Keratinocyte (primary cell): ENCODE measurements around the gene MGAT3. TPM values are rescaled to one million over a fixed set of nuclear protein-coding genes. Genes with fewer than 3 reads are reported as not detected.

Experiments
- DNase-seq: peaks from one replicate; pipeline ENCODE4 v3.0.0-alpha.2; 2011; ENCODE audit warnings: low read depth, missing footprints, low spot score
- FAIRE-seq: peaks from 2 replicates; lab custom pipeline; 2011; peaks lifted over from hg19 to GRCh38; lab: Jason Lieb, UNC
- H2AFZ ChIP-seq: 2 replicates; pipeline ENCODE4 v1.6.0; 2012; ENCODE audit warnings: low read length, control low read depth, inconsistent platforms; ENCODE audit not compliant: control insufficient read depth
- H3K27ac ChIP-seq: 2 replicates; pipeline ENCODE4 v1.5.1; 2011; ENCODE audit warnings: low read length; ENCODE audit not compliant: control insufficient read depth, insufficient read depth
- H3K27me3 ChIP-seq: 3 replicates; pipeline ENCODE4 v1.6.0; 2011; ENCODE audit warnings: low read length; ENCODE audit not compliant: control insufficient read depth, insufficient read depth; ENCODE audit errors: extremely low read depth
- H3K36me3 ChIP-seq, 2 experiments: 2 replicates in 1 of 2; 3 replicates in 1 of 2; pipeline ENCODE4 v1.5.1; 2011; ENCODE audit warnings: low read length in 2 of 2, mild to moderate bottlenecking in 1 of 2; ENCODE audit not compliant: control insufficient read depth in 2 of 2, insufficient read depth in 2 of 2; ENCODE audit errors: extremely low read depth in 1 of 2
- H3K4me1 ChIP-seq: 3 replicates; pipeline ENCODE4 v1.5.1; 2011; ENCODE audit warnings: low read length; ENCODE audit not compliant: control insufficient read depth, insufficient read depth; ENCODE audit errors: extremely low read depth
- H3K4me2 ChIP-seq: 3 replicates; pipeline ENCODE4 v1.6.0; 2011; ENCODE audit warnings: low read depth, low read length; ENCODE audit not compliant: control insufficient read depth, insufficient read depth; ENCODE audit errors: extremely low read depth
- H3K4me3 ChIP-seq, 3 experiments: fragments of 200-600 bp in 1 of 3; sonication (generic) in 1 of 3; 2 replicates in 2 of 3; 3 replicates in 1 of 3; pipeline ENCODE4 v1.5.1; 2011 to 2016; ENCODE audit warnings: low read length in 3 of 3, mild to moderate bottlenecking in 3 of 3, control low read depth in 2 of 3, inconsistent platforms in 1 of 3, low read depth in 1 of 3, mixed read lengths in 1 of 3, mixed run types in 1 of 3, moderate library complexity in 1 of 3; ENCODE audit not compliant: control insufficient read depth in 2 of 3, insufficient read depth in 2 of 3; ENCODE audit errors: extremely low read depth in 1 of 3
- H3K79me2 ChIP-seq: 2 replicates; pipeline ENCODE4 v1.6.0; 2012; ENCODE audit warnings: low read length; ENCODE audit not compliant: control insufficient read depth, insufficient read depth
- H3K9ac ChIP-seq: 3 replicates; pipeline ENCODE4 v1.6.0; 2011; ENCODE audit warnings: low read length; ENCODE audit not compliant: control insufficient read depth, insufficient read depth; ENCODE audit errors: extremely low read depth
- H3K9me1 ChIP-seq: 3 replicates; pipeline ENCODE4 v1.6.0; 2011; ENCODE audit warnings: low read length; ENCODE audit not compliant: control insufficient read depth, insufficient read depth; ENCODE audit errors: extremely low read depth
- H3K9me3 ChIP-seq: 2 replicates; pipeline ENCODE4 v1.5.1; 2012; ENCODE audit warnings: low read depth, low read length; ENCODE audit not compliant: control insufficient read depth
- H4K20me1 ChIP-seq: 3 replicates; pipeline ENCODE4 v1.6.0; 2011; ENCODE audit warnings: low read length; ENCODE audit not compliant: control insufficient read depth, insufficient read depth; ENCODE audit errors: extremely low read depth
- CTCF ChIP-seq, 3 experiments: IDR thresholded peaks in 1 of 3; conservative IDR thresholded peaks in 1 of 3; optimal IDR thresholded peaks in 1 of 3; 2 replicates in 2 of 3; 3 replicates in 1 of 3; pipeline versions ENCODE3 to v1.5.1; 2011; ENCODE audit warnings: low read length in 3 of 3, mild to moderate bottlenecking in 3 of 3, moderate library complexity in 2 of 3, control low read depth in 1 of 3, inconsistent platforms in 1 of 3; ENCODE audit not compliant: insufficient read depth in 2 of 3; ENCODE audit errors: extremely low read depth in 1 of 3
- EZH2 ChIP-seq: IDR thresholded peaks from one replicate; pipeline ENCODE4 v1.6.1; 2012; ENCODE audit warnings: inconsistent platforms, mild to moderate bottlenecking, low read length, moderate library complexity
- dilution Hi-C: fragments of 300-500 bp; cut with MboI; formaldehyde crosslinking; loops from one replicate; pipeline ENCODE4 v1.7.0; 2020; ENCODE audit warnings: low sequenced_read_pairs; ENCODE audit not compliant: extremely low pct_ligation_motif_present
- polyA plus RNA-seq, 5 experiments: library from polyadenylated mRNA; depleted of rRNA in 3 of 5; stranded (reverse) in 3 of 5; stranded (forward) in 1 of 5; unstranded in 1 of 5; fragments of >200 nt; gene quantifications; 1 replicate in 1 of 5; 2 replicates in 3 of 5; 3 replicates in 1 of 5; pipeline versions ENCODE4 v1.2.1 to v1.2.3, GENCODE V29; 2011 to 2012; ENCODE audit warnings: missing spikeins in 2 of 5, low read depth in 1 of 5, low replicate concordance in 1 of 5

MGAT3 gene
- polyA plus RNA-seq, 1 donor (not counting 4 experiments of a cell fraction or from before 2014, with no cell fraction given) = not detected

GRCh38 chr22:39529487-39529851 is 72.7 kb downstream of the MGAT3 start:
- Histone ChIP-seq H3K9ac (no peak overlapping the region), H3K9me1 (peaks cover 2% of the 10 kb centered on the region), H4K20me1 (peaks cover 36% of the 10 kb centered on the region), H3K79me2 (peaks cover 38% of the 10 kb centered on the region), H3K4me1 (peaks cover 44% of the 10 kb centered on the region), H3K36me3 (peaks cover 6 to 30% of the 10 kb centered on the region in 2 experiments), H2AFZ (no peak overlapping the region), H3K4me3 (no peak overlapping the region), H3K27me3 (no peaks in the 10 kb centered on the region), H3K4me2 (peak overlapping the region; percentile 3), H3K9me3 (no peaks in the 10 kb centered on the region), H3K27ac (no peak overlapping the region)
- FAIRE-seq = no peak
- dilution Hi-C loops = no loop called here
- no peak for DNase-seq
- no peak for TF ChIP-seq EZH2
- TF ChIP-seq CTCF (optimal IDR thresholded peaks at IDR 0.05 in 1 of 3, IDR thresholded peaks at IDR 0.05 in 1 of 3, conservative IDR thresholded peaks at IDR 0.05 in 1 of 3; ENCODE audit: extremely low read depth in 1 of 3, insufficient read depth in 2 of 3, low read length in 3 of 3) = no peak

DNA sequence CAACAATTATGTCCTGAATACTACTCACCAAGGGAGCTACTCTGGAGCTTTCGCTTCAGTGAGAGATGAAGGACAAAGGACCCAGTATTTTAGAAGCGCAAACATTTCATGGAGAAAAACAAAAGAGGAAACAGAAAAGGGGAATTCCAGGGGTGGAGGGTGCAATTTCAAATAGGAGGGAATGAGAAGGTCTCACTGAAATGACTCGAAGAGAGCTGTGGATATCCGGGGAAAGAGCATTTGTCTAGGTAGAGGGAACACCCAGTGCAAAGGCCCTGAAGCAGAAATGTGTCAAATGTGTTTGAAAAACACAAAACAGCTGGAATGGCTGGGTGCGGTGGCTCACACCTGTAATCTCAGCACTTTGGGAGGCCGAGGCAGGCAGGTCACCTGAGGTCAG is 73.3 kb downstream of the MGAT3 start:
- H3K4me2 ChIP-seq = no peak overlapping the region
- TF ChIP-seq EZH2 (no peak), CTCF (optimal IDR thresholded peaks at IDR 0.05 in 1 of 3, IDR thresholded peaks at IDR 0.05 in 1 of 3, conservative IDR thresholded peaks at IDR 0.05 in 1 of 3; ENCODE audit: extremely low read depth in 1 of 3, insufficient read depth in 2 of 3, low read length in 3 of 3) (no peak)
- H2AFZ ChIP-seq = no peak overlapping the region
- FAIRE-seq (no peak), DNase-seq (no peak)
- no peaks in the 10 kb centered on the region for H3K27me3 ChIP-seq
- H3K4me1 ChIP-seq = peaks cover 48% of the 10 kb centered on the region
- peaks cover 38% of the 10 kb centered on the region for H3K79me2 ChIP-seq
- H4K20me1 ChIP-seq = peaks cover 29% of the 10 kb centered on the region
- H3K9me3 ChIP-seq = no peaks in the 10 kb centered on the region
- peaks cover 2% of the 10 kb centered on the region for H3K9me1 ChIP-seq
- H3K36me3 ChIP-seq = peaks cover 6 to 30% of the 10 kb centered on the region in 2 experiments
- H3K27ac ChIP-seq = no peak overlapping the region
- no peak overlapping the region for H3K9ac ChIP-seq
- dilution Hi-C loops = no loop called here
- no peak overlapping the region for H3K4me3 ChIP-seq
